B cell (primary cell): ENCODE data around the gene TRABD.

Experiments
- CTCF ChIP-seq: fragments of 200-600 bp; IDR thresholded peaks from one replicate; pipeline ENCODE4 v1.8.0; 2022; ENCODE audit warnings: antibody characterized with exemption, mild to moderate bottlenecking
- EZH2 ChIP-seq: IDR thresholded peaks from 2 replicates; pipeline ENCODE4 v1.6.1; 2012; ENCODE audit warnings: borderline replicate concordance, low read depth, mild to moderate bottlenecking, moderate library complexity, low read length; ENCODE audit not compliant: insufficient read depth, poor library complexity, severe bottlenecking

GRCh38 chr22:50200461-50201190 is 14.9 kb downstream of the TRABD start, which contains the start of gene SELENOO:
- TF ChIP-seq EZH2 (no peak), CTCF (no peak)
